Left lobe of liver (tissue), 2 donors: ENCODE results near the gene ERCC6L2. TPM values are rescaled to one million over a fixed set of nuclear protein-coding genes. Genes with fewer than 3 reads are reported as not detected.

Experiments used
- ATAC-seq: fragments of 200-7000 bp; cut with Tn5 transposase; one replicate; pipeline ENCODE4 v1.9.1; 2020; ENCODE audit warnings: mild to moderate bottlenecking, moderate library complexity
- DNase-seq: peaks from one replicate; pipeline ENCODE4 v3.0.0-alpha.2; 2020; ENCODE audit warnings: low spot score
- total RNA-seq: library from RNA; stranded (reverse); gene quantifications from one replicate; pipeline ENCODE4 v1.2.1, GENCODE V29; 2021
- donor health status: DM: no; HTN: no; CAD: no; lungs with moderate emphysema.
- donor health status: DM: no; HTN: yes; CAD: no.

The ERCC6L2 gene
- total RNA-seq, 1 donor from 2014 or later = 13.9 TPM

DNA sequence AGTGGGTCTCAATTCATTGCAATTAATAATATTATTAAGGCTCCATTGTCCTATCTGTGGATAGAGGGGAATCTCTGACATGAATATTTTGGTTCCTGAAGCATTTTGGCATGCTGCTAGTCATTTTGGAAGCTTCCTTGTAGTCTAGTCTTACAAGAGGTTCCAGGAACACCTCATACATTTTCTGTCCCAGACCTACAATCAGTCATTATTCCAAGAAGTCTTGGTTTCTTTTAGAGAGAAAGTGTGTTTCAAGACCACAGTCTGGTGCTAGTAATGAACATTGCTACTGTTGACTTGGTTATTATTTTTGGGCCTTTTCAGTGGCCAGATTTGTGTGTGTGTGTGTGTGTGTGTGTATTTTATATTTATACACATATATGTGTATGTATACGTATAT, 98.9 kb downstream of the ERCC6L2 start:
- DNase-seq = no peak
- ATAC-seq = no peak

DNA sequence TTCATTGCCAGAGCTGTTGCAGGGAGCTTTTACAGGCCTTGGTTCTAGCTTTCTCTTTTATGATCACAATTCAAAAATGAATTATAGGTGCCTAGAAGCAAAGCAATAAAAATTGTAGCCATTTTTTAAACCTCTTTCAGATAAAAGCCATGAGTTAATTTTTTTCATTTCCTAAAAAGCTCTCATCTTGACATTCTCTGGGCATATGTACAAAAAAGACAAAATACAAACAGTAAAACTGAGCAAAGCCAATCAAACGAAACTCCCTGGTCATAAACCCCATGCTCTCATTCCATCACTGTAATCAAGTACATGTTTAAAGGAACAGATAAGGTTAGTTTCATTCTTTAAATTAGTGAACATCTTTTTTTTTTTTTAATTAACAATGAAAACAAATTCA, 101.9 kb downstream of the ERCC6L2 start:
- DNase-seq = no peak

DNA sequence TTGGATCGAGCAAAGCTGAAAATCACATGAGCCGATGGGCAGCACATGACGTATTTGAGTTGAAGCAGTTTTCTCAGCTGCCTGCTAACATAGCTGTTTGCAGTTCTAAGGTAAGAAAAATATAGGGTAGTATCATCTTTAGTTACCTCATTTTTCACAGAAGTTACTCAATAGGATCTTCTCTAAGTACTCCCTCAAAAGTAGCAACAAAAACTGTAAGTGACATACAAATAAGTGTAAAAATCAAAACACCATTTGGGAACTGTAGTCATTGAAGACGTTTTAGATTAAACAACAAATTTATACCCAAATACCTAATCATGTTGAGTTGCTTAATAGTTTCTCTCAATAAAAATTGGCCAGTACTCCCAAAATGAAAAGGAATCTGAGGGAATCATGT, 102.6 kb downstream of the ERCC6L2 start:
- no peak for DNase-seq
- no peak for ATAC-seq

More for the DNA sequence above, 101.9 kb downstream of the ERCC6L2 start:
- peak; percentile 42 for ATAC-seq

DNA sequence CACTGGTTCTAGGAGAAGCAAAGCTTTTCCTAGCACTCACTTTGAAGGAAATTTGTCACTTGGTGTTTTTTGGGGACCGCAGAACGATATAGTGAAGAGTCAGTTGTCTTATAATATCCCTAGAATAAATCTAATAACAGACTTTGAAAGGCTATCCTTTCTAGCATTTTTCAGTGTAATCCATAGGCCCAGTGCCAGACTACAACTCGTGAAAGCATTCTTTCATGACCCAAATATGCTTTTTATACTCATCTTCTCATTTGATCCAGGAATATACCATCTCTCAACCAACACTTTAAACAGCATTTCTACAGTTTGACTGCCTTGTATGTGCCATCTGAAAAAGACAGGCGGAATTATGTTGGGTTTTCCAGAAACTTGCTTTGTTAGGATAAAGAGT, 104.0 kb downstream of the ERCC6L2 start:
- ATAC-seq (no peak), DNase-seq (no peak)

DNA sequence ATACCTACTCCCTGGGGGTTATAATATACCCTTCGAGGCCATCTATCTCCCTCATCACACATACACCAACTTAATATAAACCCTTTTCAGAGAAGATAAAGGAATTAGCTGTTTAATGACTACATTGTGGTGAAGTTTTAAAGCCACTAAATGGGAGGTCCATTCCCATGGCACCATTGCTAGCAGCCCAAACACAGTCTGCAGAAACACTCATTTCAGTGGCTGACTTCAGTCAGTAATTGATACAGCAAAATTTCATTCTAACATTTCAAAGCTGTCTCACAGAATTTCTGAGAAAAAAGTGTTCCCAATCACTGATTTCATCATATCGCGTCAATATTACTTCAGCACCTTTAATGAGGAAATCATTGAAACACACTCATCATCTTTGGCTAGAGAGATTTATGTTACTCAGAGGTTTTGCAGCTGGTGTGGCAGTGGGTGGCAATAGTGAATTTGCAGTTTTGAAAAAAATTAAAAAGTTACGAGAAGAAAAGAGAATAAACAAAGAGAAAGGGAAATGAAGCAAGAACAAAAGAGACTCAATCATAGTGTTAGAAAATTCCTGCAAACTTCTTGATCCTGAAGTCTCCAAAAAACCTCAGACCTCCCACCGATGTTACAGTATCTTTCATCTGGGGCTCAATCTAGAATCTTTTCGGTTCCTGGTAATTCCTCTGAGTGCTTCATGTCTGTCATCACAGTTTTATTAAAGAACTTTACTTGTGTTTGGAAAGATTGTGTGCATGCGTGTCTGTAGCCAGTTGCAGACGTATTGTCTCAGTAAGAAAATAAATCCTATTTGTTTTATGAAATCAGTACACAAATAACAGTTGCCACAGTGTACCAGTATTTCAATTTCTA, 105.0 kb downstream of the ERCC6L2 start:
- ATAC-seq = peak; percentile 59
- no peak for DNase-seq

DNA sequence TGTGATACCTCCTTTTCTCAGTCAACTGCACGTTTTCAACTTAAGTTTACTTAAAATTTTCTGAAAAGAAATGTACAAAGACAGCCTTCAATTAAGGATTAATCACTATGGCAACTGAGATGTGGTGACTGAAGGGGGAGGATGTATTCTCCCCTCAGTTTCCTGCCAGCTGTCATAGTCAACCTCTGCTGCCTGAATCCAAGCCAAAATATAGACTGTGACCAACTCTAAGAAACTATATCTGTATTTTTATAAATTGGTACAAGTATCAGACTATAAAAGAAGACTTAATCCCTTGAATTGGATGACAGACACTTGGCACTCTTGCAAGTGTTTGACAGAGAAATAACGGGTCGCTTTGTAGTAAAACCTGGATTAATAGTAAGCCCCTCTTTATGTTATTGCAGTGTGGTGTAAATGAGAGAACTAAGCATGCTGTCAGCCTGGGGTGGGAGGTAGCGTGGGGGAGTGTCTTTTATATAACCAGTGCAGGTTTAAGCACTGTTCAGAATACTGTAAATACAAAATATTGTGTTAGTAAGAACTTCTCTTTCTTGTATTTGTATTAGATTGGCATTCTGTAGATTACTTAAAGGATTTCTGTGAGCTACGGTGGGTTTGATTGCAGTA, 106.4 kb downstream of the ERCC6L2 start:
- DNase-seq = no peak

DNA sequence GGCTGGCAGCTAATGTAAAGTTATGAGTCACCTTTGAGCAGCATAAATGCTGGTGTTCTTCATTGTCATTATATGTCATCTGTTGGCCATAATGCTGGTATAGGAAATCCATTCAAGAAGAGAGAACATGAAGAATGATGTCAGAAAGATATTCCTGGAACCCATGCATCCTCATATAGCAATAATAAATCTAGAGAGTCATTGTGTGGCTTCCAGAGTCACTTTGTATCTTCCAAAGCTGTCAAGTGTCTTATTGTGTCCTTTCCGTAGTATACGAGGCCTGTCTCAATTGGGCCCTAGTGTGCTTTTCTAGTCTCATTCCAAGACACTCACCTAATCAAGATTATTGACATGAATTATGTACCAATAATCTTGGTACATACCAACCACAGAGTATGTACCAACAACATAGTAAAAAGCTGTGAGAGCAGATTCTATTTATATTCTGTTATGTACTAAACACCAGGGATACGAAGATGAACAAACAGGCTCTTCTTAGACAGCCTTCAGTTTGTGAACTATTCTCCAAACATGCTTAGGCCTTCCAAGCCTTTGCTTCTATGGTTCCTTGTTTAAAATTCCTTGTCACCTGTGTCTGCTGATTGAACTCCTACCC, 110.1 kb downstream of the ERCC6L2 start:
- DNase-seq = no peak
- ATAC-seq = no peak

More for the DNA sequence above, 106.4 kb downstream of the ERCC6L2 start:
- ATAC-seq = no peak

DNA sequence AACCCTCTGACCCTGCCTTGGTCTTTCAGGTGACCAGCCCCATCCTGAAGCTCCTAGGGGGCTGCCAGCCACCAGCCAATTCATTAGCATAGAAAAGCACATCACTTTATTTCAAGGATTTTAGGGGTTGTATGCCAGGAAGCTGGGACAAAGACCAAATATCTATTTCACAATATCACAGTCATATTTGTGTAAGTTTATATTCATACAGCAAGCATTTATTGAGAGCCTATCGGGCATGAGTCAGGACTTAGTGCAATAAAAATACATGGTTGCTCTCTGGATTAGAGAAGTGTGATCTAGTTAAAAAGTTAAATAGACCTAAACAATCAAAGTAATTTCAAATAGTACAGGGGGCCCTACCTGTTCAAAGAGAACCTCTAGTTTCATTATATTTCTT, 113.8 kb downstream of the ERCC6L2 start:
- ATAC-seq = no peak
- DNase-seq = no peak

DNA sequence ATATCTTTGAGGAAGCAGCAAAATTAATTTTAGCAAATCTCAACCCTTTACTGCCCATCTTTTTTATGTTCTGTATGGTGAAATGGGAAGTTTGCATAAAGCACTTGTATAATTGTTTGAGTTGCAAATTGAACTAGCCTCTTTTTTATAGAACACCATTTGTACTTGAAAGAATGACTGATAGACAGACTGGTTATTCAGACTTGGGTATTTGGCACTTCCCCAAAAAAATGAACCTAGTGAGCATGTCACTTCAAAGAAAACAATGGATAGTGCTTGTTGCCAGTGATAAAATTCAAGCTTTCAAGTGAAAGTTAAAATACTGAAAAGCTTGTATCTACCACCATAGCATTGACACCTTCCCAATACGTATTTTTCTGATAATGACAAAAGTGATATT, 115.8 kb downstream of the ERCC6L2 start:
- no peak for DNase-seq
- no peak for ATAC-seq

DNA sequence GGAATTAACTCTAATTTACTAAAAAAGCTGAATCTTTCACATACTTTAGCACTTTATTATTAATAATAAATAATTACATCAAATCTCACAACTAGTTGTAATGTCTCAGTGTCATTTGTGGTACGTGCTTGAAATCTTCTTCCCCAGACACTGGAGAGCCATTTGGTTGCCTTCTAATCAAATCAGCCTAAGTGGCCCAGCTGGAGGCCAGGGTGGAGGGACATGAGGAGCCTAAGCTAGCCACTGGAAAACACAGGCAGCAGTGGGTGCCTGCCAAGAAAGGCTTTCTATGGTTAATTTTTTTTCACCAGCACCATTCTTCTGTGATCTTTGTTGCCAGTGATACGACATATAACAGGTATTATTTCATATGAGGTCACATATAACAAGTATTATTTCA, 117.0 kb downstream of the ERCC6L2 start:
- DNase-seq (no peak), ATAC-seq (no peak)

DNA sequence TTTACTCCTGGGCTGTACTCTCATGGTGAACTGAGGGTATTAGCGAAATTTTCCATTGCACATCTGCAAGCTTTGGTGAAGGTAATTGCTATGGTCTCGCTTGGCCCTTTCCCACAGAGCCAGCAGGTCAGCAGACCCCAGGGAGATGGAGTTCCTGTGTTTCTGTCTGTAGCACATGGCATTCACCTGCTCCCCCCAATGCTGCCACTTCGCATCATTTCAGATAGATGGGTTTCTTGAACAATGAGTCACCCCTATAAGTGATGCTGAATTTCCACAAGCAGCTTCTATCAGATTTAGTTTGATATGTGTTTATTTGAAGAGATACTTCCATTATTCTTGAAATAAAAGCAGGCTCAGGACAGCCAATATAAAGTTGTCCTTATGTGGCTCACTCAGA, 117.8 kb downstream of the ERCC6L2 start:
- DNase-seq = no peak
- ATAC-seq = no peak

DNA sequence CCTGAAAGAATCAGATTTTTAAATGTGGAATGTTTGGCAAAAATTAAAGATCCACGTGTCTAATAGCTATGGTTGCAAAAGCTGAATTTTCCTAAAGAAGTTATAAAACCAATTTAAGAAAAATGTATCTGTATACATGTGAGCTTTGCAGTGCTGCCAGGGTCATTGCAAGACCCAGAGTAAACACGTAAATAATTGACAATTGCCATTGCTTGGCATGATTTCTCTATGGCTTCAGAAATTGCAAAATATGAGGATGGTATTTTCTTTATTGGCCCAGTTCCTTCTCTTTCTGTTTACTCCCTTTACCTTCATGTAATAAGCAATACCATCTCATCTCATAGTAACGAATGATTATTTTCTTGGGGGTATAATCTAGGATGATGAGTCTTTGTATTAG, 123.9 kb downstream of the ERCC6L2 start:
- peak; percentile 29 for ATAC-seq

DNA sequence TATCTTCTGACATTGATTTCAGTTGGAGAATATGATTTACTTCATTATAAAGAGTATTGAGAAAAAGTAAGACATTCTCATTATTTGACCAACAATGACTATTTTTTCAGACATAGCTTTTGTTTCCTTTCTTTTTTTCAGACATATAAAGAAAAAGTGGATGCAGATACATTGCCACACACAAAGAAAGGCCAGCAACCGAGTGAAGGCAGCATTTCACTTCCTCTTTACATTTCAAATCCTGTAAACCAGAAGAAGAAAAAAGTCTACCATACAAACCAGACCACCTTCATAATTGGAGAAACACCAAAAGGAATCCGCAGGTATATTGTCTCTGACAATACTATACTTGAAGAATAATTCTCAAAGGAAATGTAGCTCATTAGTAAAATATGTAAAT, 128.9 kb downstream of the ERCC6L2 start:
- ATAC-seq (no peak), DNase-seq (no peak)

More for the DNA sequence above, 123.9 kb downstream of the ERCC6L2 start:
- DNase-seq = no peak

DNA sequence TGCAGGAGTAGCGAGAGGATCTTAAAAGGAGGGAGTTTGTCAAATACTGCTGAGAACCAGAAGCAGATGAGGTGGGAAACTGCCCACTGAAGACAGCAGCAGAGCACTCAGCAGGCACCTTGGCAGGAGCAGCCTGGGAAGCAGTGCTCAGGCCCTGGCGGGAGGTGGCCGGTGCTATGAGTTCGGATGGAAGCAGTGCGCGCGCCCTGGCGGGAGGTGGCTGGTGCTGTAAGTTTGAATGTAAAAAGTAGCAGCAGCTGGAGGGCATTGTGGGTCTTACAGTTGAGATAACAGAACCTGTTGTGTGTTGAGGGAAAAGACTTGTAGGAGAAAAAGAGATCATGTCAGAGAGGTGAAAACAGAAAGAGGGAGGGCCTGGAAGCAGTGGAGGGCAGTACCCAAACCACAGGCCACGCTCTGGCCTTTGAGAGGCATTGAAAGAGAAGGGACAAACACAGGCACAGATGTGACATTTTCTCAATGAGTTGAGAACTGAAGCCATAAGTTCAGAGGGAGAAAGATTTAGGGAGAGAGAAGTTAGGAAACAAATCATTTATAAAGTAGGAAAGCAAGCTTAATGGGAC, 130.9 kb downstream of the ERCC6L2 start:
- DNase-seq (no peak), ATAC-seq (no peak)

DNA sequence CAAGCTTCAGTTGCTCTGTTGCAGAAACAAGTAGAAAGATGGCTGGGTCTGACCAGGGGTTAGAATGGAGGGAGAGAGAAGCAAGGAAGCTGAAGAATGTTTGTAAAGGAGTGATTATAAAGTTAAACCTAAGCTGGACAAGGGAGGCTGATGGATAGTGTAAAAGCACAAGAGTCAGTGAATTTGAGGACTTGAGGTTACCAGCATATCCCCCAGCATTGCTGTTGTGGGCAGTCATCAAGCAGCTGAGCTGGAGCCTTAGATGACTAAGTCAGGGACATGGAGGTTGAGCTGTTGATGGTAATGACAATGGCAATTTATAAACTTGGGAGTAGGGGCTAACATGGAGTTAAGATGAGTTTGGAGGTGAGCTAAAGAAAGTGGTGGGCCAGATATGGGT, 131.5 kb downstream of the ERCC6L2 start:
- DNase-seq = no peak
- no peak for ATAC-seq

DNA sequence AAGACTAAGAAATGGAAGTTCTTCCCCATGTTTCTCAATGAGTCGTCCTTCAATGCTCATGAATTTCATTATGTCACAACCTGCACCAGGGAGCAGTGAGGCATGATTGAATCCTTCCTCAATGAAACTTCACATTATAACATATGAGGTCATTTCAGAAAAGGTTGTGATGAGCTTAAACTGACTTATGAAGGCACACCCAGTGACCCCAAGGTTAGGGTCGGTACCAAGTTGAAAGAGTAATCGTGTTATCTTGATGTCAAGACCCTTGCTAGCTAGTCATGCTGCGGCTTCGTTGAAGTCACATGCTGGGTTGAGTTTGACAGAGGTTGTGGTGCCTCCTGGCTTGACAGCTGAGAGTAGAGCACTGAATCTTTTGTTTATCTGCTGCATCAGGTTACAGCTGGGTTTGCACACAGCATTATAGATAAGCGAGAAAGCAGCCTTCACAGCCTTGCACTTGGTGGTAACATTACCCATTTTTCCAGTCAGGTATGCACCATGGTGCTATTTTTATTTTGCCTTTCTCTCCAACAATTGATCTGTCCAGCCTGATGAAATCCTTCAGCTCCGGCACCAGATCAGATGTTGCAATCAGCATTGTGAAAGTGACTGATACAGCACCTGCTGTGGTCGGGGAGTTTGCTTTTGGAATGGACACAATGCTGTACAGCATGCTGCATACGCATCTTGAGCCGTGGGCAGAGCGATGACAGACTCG, 133.2 kb downstream of the ERCC6L2 start:
- DNase-seq (peak; percentile 87), ATAC-seq (peak; percentile 84)

DNA sequence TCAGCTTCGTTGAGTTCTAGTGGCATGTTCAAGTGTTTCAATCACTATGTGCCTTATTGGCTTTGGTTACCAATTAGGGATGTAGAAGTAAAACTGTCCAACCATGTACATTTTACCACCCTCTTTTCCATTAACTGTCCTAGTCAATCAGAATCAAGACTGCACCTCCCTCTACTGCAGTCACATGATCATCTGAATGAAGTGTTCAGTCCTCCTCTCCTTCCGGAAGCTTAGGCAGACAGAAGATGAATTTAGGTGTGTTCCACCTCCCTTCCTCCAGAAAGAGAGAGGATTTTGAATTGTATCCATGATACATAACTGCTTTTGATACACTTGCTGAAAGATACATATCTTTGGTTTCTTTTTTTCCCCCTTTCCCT, 133.7 kb downstream of the ERCC6L2 start:
- ATAC-seq = no peak
- no peak for DNase-seq

DNA sequence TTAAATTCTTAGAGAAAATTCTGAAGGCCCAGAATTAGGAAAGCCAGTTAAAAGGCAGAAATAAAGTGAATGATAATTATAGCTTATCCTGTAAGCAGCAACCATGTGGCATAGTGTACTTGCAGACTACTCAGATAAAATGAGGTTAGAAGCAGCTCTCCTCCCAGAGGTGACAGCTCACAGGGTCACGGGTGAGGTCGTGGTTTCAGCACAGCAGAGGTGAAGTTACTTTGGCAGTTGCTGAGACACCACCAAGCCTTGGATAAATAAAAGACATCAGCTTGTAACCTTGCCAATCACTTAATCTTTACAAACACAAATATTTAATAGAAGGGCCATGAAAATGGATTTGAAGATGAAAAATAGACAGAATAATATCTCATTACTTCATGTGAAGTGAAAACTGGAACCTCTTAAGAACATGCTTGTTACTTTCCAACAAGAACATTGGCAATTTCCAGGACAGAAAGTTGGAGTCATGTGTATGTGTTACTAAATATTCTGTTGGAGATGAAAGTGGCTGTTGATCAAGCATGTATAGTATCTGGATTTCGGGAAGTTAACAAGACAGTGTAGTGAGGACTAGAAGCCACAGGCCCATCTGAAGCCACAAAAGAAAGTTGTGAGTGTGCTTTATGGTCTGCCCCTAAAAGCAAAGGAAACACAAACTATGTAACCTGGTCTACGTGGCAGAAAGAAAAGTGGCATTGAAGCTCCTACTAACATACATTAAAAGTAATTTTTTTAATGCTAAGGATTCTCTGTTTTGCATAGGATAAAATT, 134.4 kb downstream of the ERCC6L2 start:
- peak; percentile 75 for DNase-seq
- peak; percentile 81 for ATAC-seq

DNA sequence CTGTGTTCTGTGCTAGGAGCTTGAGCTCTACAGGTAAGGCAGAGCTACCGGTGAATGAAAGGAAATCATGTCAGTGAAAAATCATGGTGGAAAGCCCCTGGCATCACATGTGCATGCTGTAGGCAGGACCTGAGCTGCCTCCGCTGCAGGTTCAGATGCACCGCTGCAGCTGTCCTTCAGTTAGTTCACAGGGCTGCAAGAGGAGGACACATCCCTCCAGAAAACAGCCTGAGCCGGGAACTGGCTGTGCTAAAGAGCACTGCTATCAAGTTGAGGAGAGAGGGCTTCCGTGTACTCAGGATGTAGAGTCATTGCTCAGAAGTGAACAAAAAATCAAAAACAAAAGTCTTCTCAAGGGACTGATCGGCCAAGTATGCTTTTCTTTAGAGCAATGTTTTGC, 138.6 kb downstream of the ERCC6L2 start:
- peak; percentile 37 for ATAC-seq
- DNase-seq = no peak
